Measurements from ENCODE around the gene PPFIBP2. TPM values are rescaled to one million over a fixed set of nuclear protein-coding genes. Genes with fewer than 3 reads are reported as not detected.

Gene PPFIBP2
- total RNA-seq, 1 donor from 2014 or later, result 8.7 TPM

- Histone ChIP-seq H3K4me1 (peaks cover 11% of the 10 kb centered on the region), H3K27me3 (no peaks in the 10 kb centered on the region), H3K4me2 (no peak overlapping the region), H4K20me1 (ENCODE audit: low read depth) (no peaks in the 10 kb centered on the region), H2AFZ (replicated peaks) (no peak overlapping the region), H3K36me3 (no peaks in the 10 kb centered on the region), H3K4me3 (no peak overlapping the region), H3K9ac (no peak overlapping the region), H3K79me2 (ENCODE audit: low read depth) (no peaks in the 10 kb centered on the region), H3K9me3 (ENCODE audit: low read depth) (no peaks in the 10 kb centered on the region), H3F3A (ENCODE audit: low read depth) (no peaks in the 10 kb centered on the region), H3K27ac (no peak overlapping the region)
- TF ChIP-seq EZH2phosphoT487 (IDR thresholded peaks at IDR 0.05) (no peak), CTCF (IDR thresholded peaks at IDR 0.05) (no peak), EZH2 (IDR thresholded peaks at IDR 0.05) (no peak)
- Mint-ChIP-seq H3K4me1 (peaks cover 4% of the 10 kb centered on the region), H3K4me3 (no peak overlapping the region), H3K27me3 (ENCODE audit: insufficient read depth, low read depth) (no peaks in the 10 kb centered on the region), H3K36me3 (no peaks in the 10 kb centered on the region), H3K9me3 (no peaks in the 10 kb centered on the region), H3K27ac (no peak overlapping the region)
- DNase-seq (ENCODE audit: low spot score), result no peak
These were observed 44.2 kb downstream of the PPFIBP2 start for GRCh38 chr11:7558046-7558445.

DNA sequence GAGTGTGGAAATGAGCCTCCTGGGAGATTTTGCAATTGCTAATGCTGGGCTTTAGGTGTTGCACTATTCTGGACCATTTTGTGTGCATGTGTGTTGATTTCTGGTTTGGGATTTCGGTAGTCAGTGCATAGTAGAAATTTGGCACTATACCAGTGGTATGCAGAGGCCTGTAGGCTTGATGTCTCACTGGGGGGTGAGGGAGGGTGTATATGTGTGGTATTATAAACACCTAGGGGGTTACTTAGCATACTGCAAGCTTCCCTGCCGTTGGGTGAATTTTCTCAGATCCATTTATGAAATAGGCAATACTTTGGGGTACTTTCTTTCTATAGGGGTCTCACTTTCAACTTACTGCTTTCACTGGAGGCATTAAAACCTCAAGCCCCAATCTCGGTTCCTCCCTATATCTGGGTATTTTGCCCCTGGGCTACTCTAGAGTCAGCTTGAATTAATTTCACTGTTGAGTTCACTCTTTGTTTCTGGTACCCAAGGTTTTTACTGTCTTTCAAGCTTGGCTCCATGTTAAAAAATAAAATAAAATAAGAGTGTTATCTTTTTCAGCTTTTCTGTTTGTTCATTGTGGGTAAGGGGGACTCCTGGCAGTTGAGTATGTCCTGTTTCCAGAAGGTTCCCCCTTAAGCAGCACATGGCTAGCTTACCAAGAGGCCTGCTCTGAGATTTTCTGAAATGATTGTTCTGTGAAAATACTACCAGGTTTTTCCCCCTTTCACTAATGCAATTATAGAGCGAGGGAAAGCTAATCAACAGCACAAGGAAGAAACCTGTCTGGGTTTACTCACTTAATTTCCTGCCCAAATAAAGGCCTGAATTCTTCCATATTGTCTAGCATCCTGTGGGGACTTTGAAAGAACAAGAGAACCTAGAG is 45.8 kb downstream of the PPFIBP2 start:
- no peak overlapping the region for H3K4me2 ChIP-seq
- H3K27ac Mint-ChIP-seq, result no peak overlapping the region
- no peak for DNase-seq (ENCODE audit: low spot score)

GRCh38 chr11:7561562-7561961 is 47.8 kb downstream of the PPFIBP2 start:
- Mint-ChIP-seq H3K9me3 (no peaks in the 10 kb centered on the region), H3K4me3 (no peak overlapping the region), H3K36me3 (no peaks in the 10 kb centered on the region), H3K4me1 (peaks cover 4% of the 10 kb centered on the region), H3K27me3 (ENCODE audit: insufficient read depth, low read depth) (peaks cover 2% of the 10 kb centered on the region), H3K27ac (no peak overlapping the region)
- no peaks in the 10 kb centered on the region for H3K36me3 ChIP-seq
- no peak overlapping the region for H2AFZ ChIP-seq (replicated peaks)
- H3F3A ChIP-seq (ENCODE audit: low read depth), result no peaks in the 10 kb centered on the region
- H4K20me1 ChIP-seq (ENCODE audit: low read depth), result no peaks in the 10 kb centered on the region
- no peaks in the 10 kb centered on the region for H3K79me2 ChIP-seq (ENCODE audit: low read depth)
- no peak overlapping the region for H3K9ac ChIP-seq
- H3K9me3 ChIP-seq (ENCODE audit: low read depth), result no peaks in the 10 kb centered on the region
- H3K27me3 ChIP-seq, result no peaks in the 10 kb centered on the region
- no peak for DNase-seq (ENCODE audit: low spot score)
- H3K27ac ChIP-seq, result no peak overlapping the region
- H3K4me1 ChIP-seq, result peaks cover 17% of the 10 kb centered on the region
- H3K4me2 ChIP-seq, result no peak overlapping the region
- TF ChIP-seq EZH2 (IDR thresholded peaks at IDR 0.05) (no peak), CTCF (IDR thresholded peaks at IDR 0.05) (no peak), EZH2phosphoT487 (IDR thresholded peaks at IDR 0.05) (no peak)
- no peak overlapping the region for H3K4me3 ChIP-seq

More for the DNA sequence above, 45.8 kb downstream of the PPFIBP2 start:
- no peaks in the 10 kb centered on the region for H3K9me3 Mint-ChIP-seq
- H3K4me1 Mint-ChIP-seq, result peaks cover 4% of the 10 kb centered on the region
- no peak overlapping the region for H3K4me3 Mint-ChIP-seq
- no peaks in the 10 kb centered on the region for H3K27me3 ChIP-seq
- no peaks in the 10 kb centered on the region for H3K36me3 Mint-ChIP-seq
- H3K27ac ChIP-seq, result no peak overlapping the region
- TF ChIP-seq CTCF (IDR thresholded peaks at IDR 0.05), result no peak
- TF ChIP-seq EZH2 (IDR thresholded peaks at IDR 0.05), result no peak
- TF ChIP-seq EZH2phosphoT487 (IDR thresholded peaks at IDR 0.05), result no peak
- H3K4me1 ChIP-seq, result peaks cover 17% of the 10 kb centered on the region
- no peaks in the 10 kb centered on the region for H3K36me3 ChIP-seq
- no peak overlapping the region for H2AFZ ChIP-seq (replicated peaks)
- no peaks in the 10 kb centered on the region for H3K9me3 ChIP-seq (ENCODE audit: low read depth)
- no peaks in the 10 kb centered on the region for H4K20me1 ChIP-seq (ENCODE audit: low read depth)
- no peak overlapping the region for H3K4me3 ChIP-seq
- H3K27me3 Mint-ChIP-seq (ENCODE audit: insufficient read depth, low read depth), result no peaks in the 10 kb centered on the region
- H3K9ac ChIP-seq, result no peak overlapping the region
- H3K79me2 ChIP-seq (ENCODE audit: low read depth), result no peaks in the 10 kb centered on the region
- no peaks in the 10 kb centered on the region for H3F3A ChIP-seq (ENCODE audit: low read depth)

Data from neural progenitor cell (in vitro differentiated cells).